ENCODE measurements around the gene CADM1.
A peak's percentile ranks its signal among the peaks of the same experiment; 100 is the strongest.

The CADM1 gene

GRCh38 chr11:115257270-115257669 is 246.9 kb downstream of the CADM1 start:
- H3K9me3 ChIP-seq (ENCODE audit: insufficient read depth, low read length), result no peaks in the 10 kb centered on the region
- H3K27me3 ChIP-seq (ENCODE audit: low read depth, low read length), result no peaks in the 10 kb centered on the region
- H3K9ac ChIP-seq (ENCODE audit: low read length), result no peak overlapping the region
- peak overlapping the region; percentile 76 for H3K4me2 ChIP-seq (ENCODE audit: low read length)
- no peaks in the 10 kb centered on the region for H3K79me2 ChIP-seq (ENCODE audit: low read length)
- no peaks in the 10 kb centered on the region for H4K20me1 ChIP-seq (ENCODE audit: insufficient read depth, low read length)
- H3K4me1 ChIP-seq (ENCODE audit: low read length), result peaks cover 37% of the 10 kb centered on the region
- H3K36me3 ChIP-seq (replicated peaks; ENCODE audit: low read depth, low read length), result no peaks in the 10 kb centered on the region
- TF ChIP-seq EZH2phosphoT487 (IDR thresholded peaks at IDR 0.05; ENCODE audit: low read depth), result no peak
- no peak for TF ChIP-seq CTCF (IDR thresholded peaks at IDR 0.05; ENCODE audit: low read depth, low read length)
- no peak overlapping the region for H3K4me3 ChIP-seq (ENCODE audit: low read length)
- peak overlapping the region; percentile 88 for H3K27ac ChIP-seq (ENCODE audit: low read length)
- no peak overlapping the region for H2AFZ ChIP-seq (ENCODE audit: low read depth, low read length)

GRCh38 chr11:115256397-115257197 is 247.6 kb downstream of the CADM1 start:
- Histone ChIP-seq H3K4me2 (ENCODE audit: low read length) (peak overlapping the region; percentile 76), H3K9ac (ENCODE audit: low read length) (peak overlapping the region; percentile 36; the same call in 1 of the 2 replicates), H3K27me3 (ENCODE audit: low read depth, low read length) (peaks cover 4% of the 10 kb centered on the region; the same call in 1 of the 2 replicates), H3K79me2 (ENCODE audit: low read length) (no peaks in the 10 kb centered on the region), H3K4me3 (ENCODE audit: low read length) (peak overlapping the region; percentile 55), H3K9me3 (ENCODE audit: insufficient read depth, low read length) (no peaks in the 10 kb centered on the region), H2AFZ (ENCODE audit: low read depth, low read length) (peak overlapping the region; percentile 76), H3K27ac (ENCODE audit: low read length) (peak overlapping the region; percentile 88), H3K36me3 (replicated peaks; ENCODE audit: low read depth, low read length) (no peaks in the 10 kb centered on the region), H4K20me1 (ENCODE audit: insufficient read depth, low read length) (no peaks in the 10 kb centered on the region), H3K4me1 (ENCODE audit: low read length) (peaks cover 38% of the 10 kb centered on the region)
- TF ChIP-seq EZH2phosphoT487 (IDR thresholded peaks at IDR 0.05; ENCODE audit: low read depth), result no peak
- TF ChIP-seq CTCF (IDR thresholded peaks at IDR 0.05; ENCODE audit: low read depth, low read length), result no peak

GRCh38 chr11:115255006-115255762 is 249.0 kb downstream of the CADM1 start:
- Histone ChIP-seq H3K4me1 (ENCODE audit: low read length) (peaks cover 46% of the 10 kb centered on the region), H3K36me3 (replicated peaks; ENCODE audit: low read depth, low read length) (no peaks in the 10 kb centered on the region), H3K9me3 (ENCODE audit: insufficient read depth, low read length) (no peaks in the 10 kb centered on the region), H3K27ac (ENCODE audit: low read length) (no peak overlapping the region), H2AFZ (ENCODE audit: low read depth, low read length) (no peak overlapping the region), H3K79me2 (ENCODE audit: low read length) (no peaks in the 10 kb centered on the region), H3K4me3 (ENCODE audit: low read length) (no peak overlapping the region), H3K4me2 (ENCODE audit: low read length) (peak overlapping the region; percentile 37), H3K27me3 (ENCODE audit: low read depth, low read length) (peaks cover 6% of the 10 kb centered on the region), H4K20me1 (ENCODE audit: insufficient read depth, low read length) (no peaks in the 10 kb centered on the region), H3K9ac (ENCODE audit: low read length) (no peak overlapping the region)
- TF ChIP-seq CTCF (IDR thresholded peaks at IDR 0.05; ENCODE audit: low read depth, low read length) (no peak), EZH2phosphoT487 (IDR thresholded peaks at IDR 0.05; ENCODE audit: low read depth) (no peak)

GRCh38 chr11:115251126-115251525 is 253.1 kb downstream of the CADM1 start:
- Histone ChIP-seq H3K79me2 (ENCODE audit: low read length) (no peaks in the 10 kb centered on the region), H3K4me1 (ENCODE audit: low read length) (peaks cover 25% of the 10 kb centered on the region), H3K9ac (ENCODE audit: low read length) (no peak overlapping the region), H3K4me2 (ENCODE audit: low read length) (no peak overlapping the region), H2AFZ (ENCODE audit: low read depth, low read length) (no peak overlapping the region), H3K36me3 (replicated peaks; ENCODE audit: low read depth, low read length) (no peaks in the 10 kb centered on the region), H3K4me3 (ENCODE audit: low read length) (no peak overlapping the region), H3K9me3 (ENCODE audit: insufficient read depth, low read length) (no peaks in the 10 kb centered on the region), H3K27me3 (ENCODE audit: low read depth, low read length) (peaks cover 13% of the 10 kb centered on the region), H4K20me1 (ENCODE audit: insufficient read depth, low read length) (no peaks in the 10 kb centered on the region), H3K27ac (ENCODE audit: low read length) (no peak overlapping the region)
- TF ChIP-seq EZH2phosphoT487 (IDR thresholded peaks at IDR 0.05; ENCODE audit: low read depth) (no peak), CTCF (IDR thresholded peaks at IDR 0.05; ENCODE audit: low read depth, low read length) (no peak)

Data from OCI-LY3 (cell line).